ENCODE data around the gene SLC8A1.

SLC8A1 gene

GRCh38 chr2:40463112-40463511, 11.2 kb upstream of the SLC8A1 start:
- no peak for DNase-seq (ENCODE audit: low read depth)
- TF ChIP-seq CTCF (IDR thresholded peaks at IDR 0.05; ENCODE audit: low read depth, low read length, missing control alignments) = no peak
- no peak overlapping the region for H3K4me3 ChIP-seq (ENCODE audit: low read depth, low read length)

- TF ChIP-seq CTCF (IDR thresholded peaks at IDR 0.05; ENCODE audit: low read depth, low read length, missing control alignments) = no peak
- no peak overlapping the region for H3K4me3 ChIP-seq (ENCODE audit: low read depth, low read length)
- DNase-seq (ENCODE audit: low read depth) = no peak
These were observed 6.4 kb upstream of the SLC8A1 start for GRCh38 chr2:40458271-40458794.

DNA sequence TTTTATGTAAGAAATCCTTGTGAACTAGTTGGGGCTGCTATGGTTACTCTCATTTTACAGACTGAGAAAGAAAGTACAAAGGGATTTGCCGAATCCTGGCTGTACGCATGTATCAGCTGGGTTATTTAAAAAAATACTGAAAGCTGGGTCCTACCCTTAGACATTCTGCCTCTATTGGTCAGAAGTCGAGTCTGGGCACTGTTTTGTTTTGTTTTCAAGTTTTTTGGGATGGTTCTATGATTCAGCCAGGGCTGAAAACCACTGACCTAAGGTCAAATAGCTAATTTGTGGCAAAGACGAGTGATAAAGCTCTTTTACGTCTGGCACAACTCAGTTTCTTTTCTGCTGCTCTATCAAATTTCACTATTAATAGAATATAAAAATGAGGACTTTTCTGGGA, 5.9 kb upstream of the SLC8A1 start:
- H3K4me3 ChIP-seq (ENCODE audit: low read depth, low read length) = no peak overlapping the region
- no peak for DNase-seq (ENCODE audit: low read depth)
- TF ChIP-seq CTCF (IDR thresholded peaks at IDR 0.05; ENCODE audit: low read depth, low read length, missing control alignments) = no peak

GRCh38 chr2:40457366-40457765, 5.5 kb upstream of the SLC8A1 start:
- no peak for TF ChIP-seq CTCF (IDR thresholded peaks at IDR 0.05; ENCODE audit: low read depth, low read length, missing control alignments)
- no peak overlapping the region for H3K4me3 ChIP-seq (ENCODE audit: low read depth, low read length)
- no peak for DNase-seq (ENCODE audit: low read depth)

DNA sequence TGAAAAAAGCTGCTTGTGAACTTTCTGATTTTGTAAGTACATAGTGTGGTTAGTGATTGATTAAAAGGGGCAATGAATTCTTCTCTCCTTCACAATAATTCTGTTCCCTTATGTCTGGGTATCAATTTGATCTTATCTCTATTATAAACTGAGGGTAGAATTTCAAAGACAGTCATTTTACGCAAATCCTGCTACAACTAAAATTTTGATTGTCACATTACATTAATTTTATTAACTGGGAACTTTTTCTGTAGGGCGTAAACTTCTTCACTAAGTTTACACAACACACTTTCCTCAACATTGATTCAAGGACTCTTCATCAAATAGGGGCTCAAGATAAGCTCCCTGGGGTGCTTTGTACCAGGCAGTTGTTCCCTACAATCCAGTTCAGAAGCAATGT, 5.0 kb upstream of the SLC8A1 start:
- no peak overlapping the region for H3K4me3 ChIP-seq (ENCODE audit: low read depth, low read length)
- no peak for DNase-seq (ENCODE audit: low read depth)
- TF ChIP-seq CTCF (IDR thresholded peaks at IDR 0.05; ENCODE audit: low read depth, low read length, missing control alignments) = no peak

DNA sequence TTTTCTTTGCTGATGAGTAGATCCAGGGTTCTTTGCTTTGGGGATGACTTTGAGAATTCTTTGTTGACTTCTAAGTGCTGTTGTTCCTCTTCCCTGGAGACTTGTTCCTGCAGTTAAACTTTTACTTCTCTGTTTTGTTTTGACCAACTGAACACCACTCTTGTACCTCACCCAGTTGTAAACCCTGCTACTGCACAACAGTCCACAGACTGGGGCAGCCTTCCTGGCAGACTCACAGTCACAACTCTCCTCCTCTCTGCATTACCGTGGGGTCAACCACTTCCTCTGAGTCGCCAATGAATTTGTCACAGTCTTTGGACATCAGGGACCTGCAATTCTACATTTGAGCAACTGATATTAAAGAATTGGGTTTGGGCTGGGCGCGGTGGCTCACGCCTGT, 3.8 kb upstream of the SLC8A1 start:
- TF ChIP-seq CTCF (IDR thresholded peaks at IDR 0.05; ENCODE audit: low read depth, low read length, missing control alignments) = no peak
- no peak for DNase-seq (ENCODE audit: low read depth)
- no peak overlapping the region for H3K4me3 ChIP-seq (ENCODE audit: low read depth, low read length)

GRCh38 chr2:40454321-40454720, 2.4 kb upstream of the SLC8A1 start:
- no peak for TF ChIP-seq CTCF (IDR thresholded peaks at IDR 0.05; ENCODE audit: low read depth, low read length, missing control alignments)
- no peak overlapping the region for H3K4me3 ChIP-seq (ENCODE audit: low read depth, low read length)
- DNase-seq (ENCODE audit: low read depth) = no peak

Data from GM12864 (cell line).